ENCODE results near the gene NTM.
"Not testable (repeated sequence)": the region's sequence is repeated elsewhere in the genome, so short reads cannot be mapped to it uniquely, and the experiment has no call there.

Gene NTM

DNA sequence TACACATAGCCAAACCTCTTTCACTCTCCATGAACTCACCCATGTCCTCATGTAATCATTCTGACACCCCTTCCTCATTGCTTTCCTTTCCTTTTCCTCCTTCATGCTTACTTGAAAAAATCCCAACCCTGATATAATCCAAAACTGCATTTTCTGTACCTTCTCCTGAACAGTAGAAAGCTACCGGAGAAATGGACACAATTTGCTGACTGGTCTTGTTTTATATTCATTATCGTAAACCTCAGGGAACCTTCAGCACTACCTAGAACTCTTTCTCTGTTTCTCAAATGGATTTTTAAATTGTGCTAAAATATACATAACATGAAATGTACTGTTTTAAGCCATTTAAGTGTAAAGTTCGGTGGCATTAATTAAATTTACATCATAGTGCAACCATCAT is 996.9 kb downstream of the NTM start:
- no peak overlapping the region for H3K27ac ChIP-seq
- no peak for TF ChIP-seq ZFX (IDR thresholded peaks at IDR 0.05; ENCODE audit: borderline replicate concordance)
- TF ChIP-seq, protein P1, sequence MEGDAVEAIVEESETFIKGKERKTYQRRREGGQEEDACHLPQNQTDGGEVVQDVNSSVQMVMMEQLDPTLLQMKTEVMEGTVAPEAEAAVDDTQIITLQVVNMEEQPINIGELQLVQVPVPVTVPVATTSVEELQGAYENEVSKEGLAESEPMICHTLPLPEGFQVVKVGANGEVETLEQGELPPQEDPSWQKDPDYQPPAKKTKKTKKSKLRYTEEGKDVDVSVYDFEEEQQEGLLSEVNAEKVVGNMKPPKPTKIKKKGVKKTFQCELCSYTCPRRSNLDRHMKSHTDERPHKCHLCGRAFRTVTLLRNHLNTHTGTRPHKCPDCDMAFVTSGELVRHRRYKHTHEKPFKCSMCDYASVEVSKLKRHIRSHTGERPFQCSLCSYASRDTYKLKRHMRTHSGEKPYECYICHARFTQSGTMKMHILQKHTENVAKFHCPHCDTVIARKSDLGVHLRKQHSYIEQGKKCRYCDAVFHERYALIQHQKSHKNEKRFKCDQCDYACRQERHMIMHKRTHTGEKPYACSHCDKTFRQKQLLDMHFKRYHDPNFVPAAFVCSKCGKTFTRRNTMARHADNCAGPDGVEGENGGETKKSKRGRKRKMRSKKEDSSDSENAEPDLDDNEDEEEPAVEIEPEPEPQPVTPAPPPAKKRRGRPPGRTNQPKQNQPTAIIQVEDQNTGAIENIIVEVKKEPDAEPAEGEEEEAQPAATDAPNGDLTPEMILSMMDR (IDR thresholded peaks at IDR 0.05) = no peak

DNA sequence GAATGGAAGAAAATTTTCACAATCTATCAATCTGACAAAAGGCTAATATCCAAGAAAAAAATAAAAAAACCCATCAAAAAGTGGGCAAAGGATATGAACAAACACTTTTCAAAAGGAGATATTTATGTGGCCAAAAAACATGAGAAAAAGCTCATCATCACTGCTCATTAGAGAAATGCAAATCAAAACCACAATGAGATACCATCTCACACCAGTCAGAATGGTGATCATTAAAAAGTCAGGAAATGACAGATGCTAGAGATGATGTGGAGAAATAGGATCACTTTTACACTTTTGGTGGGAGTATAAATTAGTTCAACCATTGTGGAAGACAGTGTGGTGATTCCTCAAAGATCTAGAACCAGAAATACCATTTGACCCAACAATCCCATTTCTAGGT is 999.7 kb downstream of the NTM start:
- not testable (repeated sequence) for H3K27ac ChIP-seq

DNA sequence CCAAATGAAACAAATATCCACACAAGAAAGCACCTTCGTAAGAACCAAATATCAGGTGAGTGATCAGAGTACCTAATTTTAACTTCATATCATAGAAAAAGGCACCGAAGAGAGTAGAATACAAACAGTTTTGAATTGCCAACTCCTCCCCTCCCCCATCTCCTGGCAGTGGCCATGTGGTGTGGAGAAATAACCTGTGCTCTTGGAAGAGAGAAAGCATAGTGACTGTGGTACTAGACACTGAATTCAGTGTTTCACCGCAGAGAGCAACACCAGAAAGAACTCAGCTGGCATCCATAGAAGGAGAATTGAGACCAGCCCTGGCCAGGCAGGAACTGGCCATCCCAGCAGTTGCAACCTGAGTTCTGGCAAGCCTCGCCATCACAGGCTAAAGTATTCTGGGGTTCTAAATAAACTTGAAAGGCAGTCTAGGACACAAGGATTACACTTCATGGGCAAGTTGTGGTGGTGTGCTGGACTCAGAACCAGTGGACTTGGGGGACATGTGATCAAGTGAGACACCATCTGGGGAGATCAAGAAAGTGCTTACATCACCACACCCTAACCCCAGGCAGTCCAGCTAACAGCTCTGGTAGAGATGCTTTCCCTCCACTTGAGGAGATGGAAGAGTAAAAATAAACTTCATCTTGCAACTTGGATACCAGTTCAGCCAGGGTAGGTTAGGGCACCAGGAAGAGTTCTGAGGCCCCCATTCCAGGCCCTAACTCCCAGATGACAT is 1003.2 kb downstream of the NTM start:
- no peak for TF ChIP-seq ZFX (IDR thresholded peaks at IDR 0.05; ENCODE audit: borderline replicate concordance)
- TF ChIP-seq, protein P1 (IDR thresholded peaks at IDR 0.05) = no peak

DNA sequence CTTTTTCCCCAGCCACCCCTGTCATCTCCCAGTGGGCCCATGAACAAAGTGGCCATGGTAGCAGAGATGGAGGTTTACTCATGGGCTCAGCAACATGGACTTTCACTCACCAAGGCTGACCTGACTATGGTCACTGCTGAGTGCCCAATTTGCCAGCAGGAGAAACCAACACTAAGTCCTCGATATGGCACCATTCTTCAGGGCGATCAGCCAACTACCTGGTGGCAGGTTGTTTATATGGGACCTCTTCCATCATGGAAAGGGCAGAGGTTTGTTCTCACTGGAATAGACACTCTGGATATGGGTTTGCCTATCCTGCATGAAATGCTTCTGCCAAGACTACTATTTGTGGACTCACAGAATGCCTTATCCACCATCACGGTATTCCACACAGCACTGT is 1009.1 kb downstream of the NTM start:
- H3K27ac ChIP-seq = no peak overlapping the region
- TF ChIP-seq ZFX (IDR thresholded peaks at IDR 0.05; ENCODE audit: borderline replicate concordance) = no peak
- TF ChIP-seq, protein P1 (IDR thresholded peaks at IDR 0.05) = no peak

More for the DNA sequence above, 1003.2 kb downstream of the NTM start:
- no peak overlapping the region for H3K27ac ChIP-seq
